ENCODE data around the gene ZNF629.

ZNF629 gene

GRCh38 chr16:30748634-30749445, 38.2 kb downstream of the ZNF629 start:
- DNase-seq (ENCODE audit: low read depth) = no peak

GRCh38 chr16:30747799-30748633, 39.0 kb downstream of the ZNF629 start, which contains the start of gene PHKG2:
Gene PHKG2 (plus strand): TSS chr16:30748425. CDS start chr16:30748821, 396 bp downstream.
- DNase-seq (ENCODE audit: low read depth) = peak; percentile 98

- DNase-seq (ENCODE audit: low read depth) = no peak
Measured at GRCh38 chr16:30747331-30747730, 39.7 kb downstream of the ZNF629 start.

- DNase-seq (ENCODE audit: low read depth) = no peak
Measured at GRCh38 chr16:30746638-30747175, 40.3 kb downstream of the ZNF629 start.

- no peak for DNase-seq (ENCODE audit: low read depth)
Measured at GRCh38 chr16:30745082-30745481, 41.9 kb downstream of the ZNF629 start.

- no peak for DNase-seq (ENCODE audit: low read depth)
Measured at GRCh38 chr16:30744183-30744582, 42.8 kb downstream of the ZNF629 start.

GRCh38 chr16:30743716-30744115, 43.3 kb downstream of the ZNF629 start:
- DNase-seq (ENCODE audit: low read depth) = no peak

- DNase-seq (ENCODE audit: low read depth) = peak; percentile 22
Measured at GRCh38 chr16:30741461-30741914, 45.5 kb downstream of the ZNF629 start.

GRCh38 chr16:30740364-30741251, 46.4 kb downstream of the ZNF629 start:
- DNase-seq (ENCODE audit: low read depth) = peak; percentile 79

- no peak for DNase-seq (ENCODE audit: low read depth)
Measured at GRCh38 chr16:30738984-30739951, 47.7 kb downstream of the ZNF629 start.

GRCh38 chr16:30737794-30738648, 49.0 kb downstream of the ZNF629 start:
- no peak for DNase-seq (ENCODE audit: low read depth)

GRCh38 chr16:30736995-30737793, 49.8 kb downstream of the ZNF629 start:
- DNase-seq (ENCODE audit: low read depth) = no peak

GRCh38 chr16:30731411-30731810, 55.6 kb downstream of the ZNF629 start:
- no peak for DNase-seq (ENCODE audit: low read depth)

GRCh38 chr16:30728899-30729672, 57.9 kb downstream of the ZNF629 start:
- no peak for DNase-seq (ENCODE audit: low read depth)
